Endothelial cell of umbilical vein (primary cell): ENCODE results near the gene TNNI3K. TPM values are rescaled to one million over a fixed set of nuclear protein-coding genes. Genes with fewer than 3 reads are reported as not detected.

ENCODE experiments used
- BruUV-seq: library from RNA; stranded (reverse); fragments of 400-500 nt; replicated peaks from 2 replicates; lab custom pipeline; 2021; lab: Mats Ljungman, UMichigan
- CTCF ChIA-PET: fragments of 300-600, 350-600 bp; sonication (Branson Sonifier 250); formaldehyde crosslinking; loops from one replicate; lab custom pipeline; 2021; ENCODE audit warnings: antibody characterized with exemption, inconsistent platforms; lab: Charles Lee
- POLR2A ChIA-PET: fragments of 300-600, 350-600 bp; sonication (Branson Sonifier 250); formaldehyde crosslinking; loops from one replicate; lab custom pipeline; 2021; ENCODE audit warnings: antibody characterized with exemption, inconsistent platforms; lab: Charles Lee
- DNase-seq: peaks from one replicate; pipeline ENCODE4 v3.0.0-alpha.2; 2011; ENCODE audit warnings: low read depth, low spot score
- FAIRE-seq: peaks from 2 replicates; lab custom pipeline; 2011; peaks lifted over from hg19 to GRCh38; lab: Jason Lieb, UNC
- H2AFZ ChIP-seq: 2 replicates; pipeline ENCODE4 v1.6.0; 2012; ENCODE audit warnings: low read depth, low read length, control low read depth, inconsistent platforms
- H3K27ac ChIP-seq: 2 replicates; pipeline ENCODE4 v1.5.1; 2011; ENCODE audit warnings: low read depth, mild to moderate bottlenecking, control low read depth, low read length, moderate library complexity; ENCODE audit not compliant: insufficient read depth
- H3K27me3 ChIP-seq, 2 experiments: 2 replicates each; pipeline versions ENCODE4 v1.6.0 to v1.6.1; 2011; ENCODE audit warnings: low read length in 2 of 2, mixed read lengths in 1 of 2; ENCODE audit not compliant: control insufficient read depth in 2 of 2, insufficient read depth in 2 of 2
- H3K36me3 ChIP-seq, 2 experiments: 2 replicates in 1 of 2; 3 replicates in 1 of 2; pipeline ENCODE4 v1.5.1; 2011; ENCODE audit warnings: low read length in 2 of 2, mild to moderate bottlenecking in 1 of 2, moderate library complexity in 1 of 2; ENCODE audit not compliant: control insufficient read depth in 2 of 2, insufficient read depth in 2 of 2; ENCODE audit errors: extremely low read depth in 1 of 2
- H3K4me1 ChIP-seq: 3 replicates; pipeline ENCODE4 v1.5.1; 2011; ENCODE audit warnings: mild to moderate bottlenecking, low read length; ENCODE audit not compliant: control insufficient read depth, insufficient read depth; ENCODE audit errors: extremely low read depth
- H3K4me2 ChIP-seq: 2 replicates; pipeline ENCODE4 v1.6.1; 2011; ENCODE audit warnings: low read length, control low read depth, mixed read lengths; ENCODE audit not compliant: insufficient read depth
- H3K4me3 ChIP-seq, 3 experiments: fragments of 200-600 bp in 1 of 3; sonication (generic), shearing (Covaris generic) in 1 of 3; replicated peaks in 1 of 3; 2 replicates each; pipeline ENCODE4 v1.5.1; 2011 to 2016; ENCODE audit warnings: control low read depth in 3 of 3, low read length in 3 of 3, mild to moderate bottlenecking in 2 of 3, inconsistent platforms in 1 of 3, low read depth in 1 of 3, moderate library complexity in 1 of 3; ENCODE audit not compliant: insufficient read depth in 1 of 3
- H3K79me2 ChIP-seq: 2 replicates; pipeline ENCODE4 v1.6.0; 2012; ENCODE audit warnings: low read length, inconsistent platforms; ENCODE audit not compliant: control insufficient read depth, insufficient read depth
- H3K9ac ChIP-seq: replicated peaks from 2 replicates; pipeline ENCODE3; 2011; ENCODE audit warnings: low read length, control low read depth; ENCODE audit not compliant: insufficient read depth; ENCODE audit errors: extremely low read depth
- H3K9me1 ChIP-seq: replicated peaks from 3 replicates; pipeline ENCODE4 v1.6.0; 2011; ENCODE audit warnings: mild to moderate bottlenecking, low read length; ENCODE audit not compliant: control insufficient read depth, insufficient read depth; ENCODE audit errors: extremely low read depth
- H3K9me3 ChIP-seq: replicated peaks from 2 replicates; pipeline ENCODE4 v1.5.1; 2012; ENCODE audit warnings: low read length, inconsistent platforms; ENCODE audit not compliant: control insufficient read depth, insufficient read depth
- H4K20me1 ChIP-seq: replicated peaks from 2 replicates; pipeline ENCODE3; 2011; ENCODE audit warnings: mild to moderate bottlenecking, low read length; ENCODE audit not compliant: control insufficient read depth, insufficient read depth; ENCODE audit errors: extremely low read depth
- CTCF ChIP-seq, 2 donors: IDR thresholded peaks; 1 replicate in 1 of 2; 2 replicates in 1 of 2; pipeline ENCODE4 v1.5.1; 2011; ENCODE audit warnings: low read length in 2 of 2, mild to moderate bottlenecking in 2 of 2, moderate library complexity in 2 of 2, control low read depth in 1 of 2, inconsistent platforms in 1 of 2, low read depth in 1 of 2; ENCODE audit not compliant: insufficient read depth in 1 of 2; ENCODE audit errors: extremely low read depth in 1 of 2
- EZH2 ChIP-seq: IDR thresholded peaks from 2 replicates; pipeline ENCODE4 v1.6.1; 2012; ENCODE audit warnings: borderline replicate concordance, low read depth, mild to moderate bottlenecking, moderate library complexity, low read length, inconsistent platforms; ENCODE audit not compliant: severe bottlenecking
- GATA2 ChIP-seq: IDR thresholded peaks from 2 replicates; pipeline ENCODE4 v1.7.0; 2011; ENCODE audit warnings: low read depth, mild to moderate bottlenecking, moderate library complexity, mixed read lengths, low read length; ENCODE audit not compliant: insufficient read length, insufficient read depth
- JUN ChIP-seq: IDR thresholded peaks from 2 replicates; pipeline ENCODE4 v1.6.1; 2011; ENCODE audit warnings: borderline replicate concordance, low read depth; ENCODE audit not compliant: insufficient read length, insufficient read depth
- MAX ChIP-seq: IDR thresholded peaks from 2 replicates; pipeline ENCODE4 v1.6.1; 2011; ENCODE audit not compliant: insufficient read depth, insufficient read length
- MYC ChIP-seq: IDR thresholded peaks from one replicate; pipeline ENCODE4 v1.6.1; 2011; ENCODE audit warnings: mild to moderate bottlenecking, low read depth, low read length
- POLR2A ChIP-seq: IDR thresholded peaks from 2 replicates; pipeline ENCODE4 v1.6.1; 2012; ENCODE audit warnings: low read depth, mild to moderate bottlenecking, control low read depth, low read length
- dilution Hi-C: fragments of 300-500 bp; cut with MboI; formaldehyde crosslinking; loops from one replicate; pipeline ENCODE4 v1.15.0; 2019; ENCODE audit warnings: low sequenced_read_pairs; ENCODE audit not compliant: extremely low pct_ligation_motif_present
- intact Hi-C: fragments of 100-400 bp; cut with micrococcal nuclease; formaldehyde crosslinking; loops from one replicate; pipeline ENCODE4 v1.10.0; 2022
- polyA plus RNA-seq, 4 experiments: library from polyadenylated mRNA; depleted of rRNA in 3 of 4; stranded (reverse) in 3 of 4; unstranded in 1 of 4; fragments of >200 nt; gene quantifications; 2 replicates each; pipeline versions ENCODE4 v1.2.1 to v1.2.3, GENCODE V29; 2011 to 2012; ENCODE audit warnings: missing spikeins in 1 of 4
- total RNA-seq: library from RNA; stranded (reverse); gene quantifications from 2 replicates; pipeline ENCODE4 v1.2.3, GENCODE V29; 2021

TNNI3K gene
- total and polyA plus RNA-seq, 2 donors (not counting 3 experiments of a cell fraction or from before 2014, with no cell fraction given) = 0.69 TPM; not detected in 1

GRCh38 chr1:74523873-74524480 is 288.8 kb downstream of the TNNI3K start:
- CTCF ChIA-PET = no interaction called here
- DNase-seq = no peak
- H3K4me3 ChIP-seq = no peak overlapping the region
- no peak for TF ChIP-seq MYC
- TF ChIP-seq GATA2 = no peak
- TF ChIP-seq MAX = no peak
- TF ChIP-seq CTCF (IDR thresholded peaks at IDR 0.05; ENCODE audit: extremely low read depth in 1 of 2, insufficient read depth in 1 of 2, low read depth in 1 of 2, low read length in 2 of 2) = no peak
- TF ChIP-seq EZH2 = no peak
- no peak for TF ChIP-seq JUN
- no peak for TF ChIP-seq POLR2A
- no peak for FAIRE-seq
- intact Hi-C loops = no loop called here
- dilution Hi-C loops = no loop called here
- no peaks in the 10 kb centered on the region for H3K9me1 ChIP-seq
- no peak overlapping the region for H2AFZ ChIP-seq
- H3K27me3 ChIP-seq = no peaks in the 10 kb centered on the region
- H3K4me1 ChIP-seq = no peaks in the 10 kb centered on the region
- no TSS peak for BruUV-seq
- H3K4me2 ChIP-seq = no peak overlapping the region
- peaks cover 2% of the 10 kb centered on the region for H3K9me3 ChIP-seq
- no peak overlapping the region for H3K9ac ChIP-seq
- no peak overlapping the region for H3K27ac ChIP-seq
- H3K36me3 ChIP-seq = no peaks in the 10 kb centered on the region
- POLR2A ChIA-PET = no interaction called here
- H4K20me1 ChIP-seq = no peaks in the 10 kb centered on the region
- H3K79me2 ChIP-seq = no peaks in the 10 kb centered on the region
